KOPT-K1 (cell line): ENCODE results near the gene ZDHHC14.

Source experiments
- H3K27ac ChIP-seq: fragments of 200-600 bp; sonication (generic); 2 replicates; pipeline ENCODE4 v1.5.1; 2016; ENCODE audit warnings: antibody characterized with exemption, mild to moderate bottlenecking, low read depth, low read length; ENCODE audit not compliant: poor library complexity, severe bottlenecking
- H3K36me3 ChIP-seq: fragments of 200-600 bp; sonication (generic); 2 replicates; pipeline ENCODE4 v1.5.1; 2017; ENCODE audit warnings: antibody characterized with exemption, mild to moderate bottlenecking, low read length, moderate library complexity; ENCODE audit not compliant: insufficient read depth
- H3K9me3 ChIP-seq: fragments of 200-600 bp; sonication (generic); 2 replicates; pipeline ENCODE4 v1.5.1; 2017; ENCODE audit warnings: antibody characterized with exemption, low read length, mild to moderate bottlenecking; ENCODE audit not compliant: insufficient read depth, poor library complexity, severe bottlenecking

Gene ZDHHC14

GRCh38 chr6:157611406-157611805 is 230.4 kb downstream of the ZDHHC14 start:
- no peaks in the 10 kb centered on the region for H3K9me3 ChIP-seq
- H3K27ac ChIP-seq = no peak overlapping the region
- no peaks in the 10 kb centered on the region for H3K36me3 ChIP-seq

- Histone ChIP-seq H3K9me3 (no peaks in the 10 kb centered on the region), H3K36me3 (no peaks in the 10 kb centered on the region), H3K27ac (no peak overlapping the region)
Observed at GRCh38 chr6:157613011-157613522, 232.1 kb downstream of the ZDHHC14 start.

GRCh38 chr6:157614026-157614568 is 233.1 kb downstream of the ZDHHC14 start:
- H3K27ac ChIP-seq = no peak overlapping the region
- no peaks in the 10 kb centered on the region for H3K9me3 ChIP-seq
- H3K36me3 ChIP-seq = no peaks in the 10 kb centered on the region

GRCh38 chr6:157615420-157615769 is 234.4 kb downstream of the ZDHHC14 start:
- Histone ChIP-seq H3K27ac (no peak overlapping the region), H3K9me3 (no peaks in the 10 kb centered on the region), H3K36me3 (no peaks in the 10 kb centered on the region)

GRCh38 chr6:157615951-157616350 is 235.0 kb downstream of the ZDHHC14 start:
- H3K27ac ChIP-seq = no peak overlapping the region
- H3K36me3 ChIP-seq = no peaks in the 10 kb centered on the region
- H3K9me3 ChIP-seq = no peaks in the 10 kb centered on the region

- no peaks in the 10 kb centered on the region for H3K9me3 ChIP-seq
- no peak overlapping the region for H3K27ac ChIP-seq
Observed at GRCh38 chr6:157620944-157621343, 240.0 kb downstream of the ZDHHC14 start.

GRCh38 chr6:157621406-157621805 is 240.4 kb downstream of the ZDHHC14 start:
- Histone ChIP-seq H3K27ac (no peak overlapping the region), H3K36me3 (no peaks in the 10 kb centered on the region)

More at GRCh38 chr6:157620944-157621343, 240.0 kb downstream of the ZDHHC14 start:
- no peaks in the 10 kb centered on the region for H3K36me3 ChIP-seq

GRCh38 chr6:157622427-157622826 is 241.4 kb downstream of the ZDHHC14 start:
- Histone ChIP-seq H3K27ac (no peak overlapping the region), H3K36me3 (no peaks in the 10 kb centered on the region)

More at GRCh38 chr6:157621406-157621805, 240.4 kb downstream of the ZDHHC14 start:
- no peaks in the 10 kb centered on the region for H3K9me3 ChIP-seq

GRCh38 chr6:157625111-157625510 is 244.1 kb downstream of the ZDHHC14 start:
- no peaks in the 10 kb centered on the region for H3K9me3 ChIP-seq
- H3K27ac ChIP-seq = no peak overlapping the region
- no peaks in the 10 kb centered on the region for H3K36me3 ChIP-seq

More at GRCh38 chr6:157622427-157622826, 241.4 kb downstream of the ZDHHC14 start:
- H3K9me3 ChIP-seq = no peaks in the 10 kb centered on the region

- no peak overlapping the region for H3K27ac ChIP-seq
- H3K9me3 ChIP-seq = no peaks in the 10 kb centered on the region
- H3K36me3 ChIP-seq = no peaks in the 10 kb centered on the region
Observed at GRCh38 chr6:157625764-157626163, 244.8 kb downstream of the ZDHHC14 start.

GRCh38 chr6:157627195-157627966 is 246.4 kb downstream of the ZDHHC14 start:
- no peaks in the 10 kb centered on the region for H3K9me3 ChIP-seq
- no peak overlapping the region for H3K27ac ChIP-seq
- no peaks in the 10 kb centered on the region for H3K36me3 ChIP-seq

- Histone ChIP-seq H3K9me3 (no peaks in the 10 kb centered on the region), H3K36me3 (no peaks in the 10 kb centered on the region), H3K27ac (no peak overlapping the region)
Observed at GRCh38 chr6:157628463-157628862, 247.5 kb downstream of the ZDHHC14 start.

GRCh38 chr6:157629220-157629619 is 248.2 kb downstream of the ZDHHC14 start:
- H3K9me3 ChIP-seq = no peaks in the 10 kb centered on the region
- no peak overlapping the region for H3K27ac ChIP-seq
- no peaks in the 10 kb centered on the region for H3K36me3 ChIP-seq

GRCh38 chr6:157630463-157631080 is 249.6 kb downstream of the ZDHHC14 start:
- Histone ChIP-seq H3K27ac (no peak overlapping the region), H3K36me3 (no peaks in the 10 kb centered on the region), H3K9me3 (no peaks in the 10 kb centered on the region)

- no peaks in the 10 kb centered on the region for H3K36me3 ChIP-seq
- no peaks in the 10 kb centered on the region for H3K9me3 ChIP-seq
- H3K27ac ChIP-seq = no peak overlapping the region
Observed at GRCh38 chr6:157631412-157631811, 250.4 kb downstream of the ZDHHC14 start.
